HG03108 (cell line): Measurements from ENCODE around the gene GRID1.
"Not testable (repeated sequence)": the region's sequence is repeated elsewhere in the genome, so short reads cannot be mapped to it uniquely, and the experiment has no call there.

Experiments
- ATAC-seq: cut with Tn5 transposase; IDR thresholded peaks from one replicate; pipeline ENCODE4 v1.9.1; 2021; ENCODE audit warnings: moderate library complexity; ENCODE audit not compliant: unreplicated experiment

GRID1 gene

DNA sequence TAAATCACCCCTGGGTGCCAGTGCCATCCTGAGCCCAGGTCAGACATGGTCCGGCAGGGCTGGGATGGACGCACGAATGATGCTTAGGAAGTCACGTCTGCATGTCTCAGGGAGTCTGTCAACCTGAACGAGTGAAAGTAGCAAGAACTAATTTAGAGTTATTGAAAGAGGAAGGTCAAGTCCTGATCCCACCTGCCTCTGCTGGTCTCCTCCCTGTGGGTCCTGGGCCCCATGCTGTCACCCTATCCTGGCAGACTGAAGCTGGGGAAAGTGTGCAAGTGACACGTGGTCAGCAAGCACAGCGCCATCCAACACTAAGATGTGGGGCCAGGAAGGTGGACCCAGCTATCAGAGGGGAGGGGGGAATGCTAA lies 26.1 kb upstream of the GRID1 start:
- peak; percentile 73 for ATAC-seq

- no peak for ATAC-seq
Observed at GRCh38 chr10:86391986-86392722, 25.6 kb upstream of the GRID1 start.

DNA sequence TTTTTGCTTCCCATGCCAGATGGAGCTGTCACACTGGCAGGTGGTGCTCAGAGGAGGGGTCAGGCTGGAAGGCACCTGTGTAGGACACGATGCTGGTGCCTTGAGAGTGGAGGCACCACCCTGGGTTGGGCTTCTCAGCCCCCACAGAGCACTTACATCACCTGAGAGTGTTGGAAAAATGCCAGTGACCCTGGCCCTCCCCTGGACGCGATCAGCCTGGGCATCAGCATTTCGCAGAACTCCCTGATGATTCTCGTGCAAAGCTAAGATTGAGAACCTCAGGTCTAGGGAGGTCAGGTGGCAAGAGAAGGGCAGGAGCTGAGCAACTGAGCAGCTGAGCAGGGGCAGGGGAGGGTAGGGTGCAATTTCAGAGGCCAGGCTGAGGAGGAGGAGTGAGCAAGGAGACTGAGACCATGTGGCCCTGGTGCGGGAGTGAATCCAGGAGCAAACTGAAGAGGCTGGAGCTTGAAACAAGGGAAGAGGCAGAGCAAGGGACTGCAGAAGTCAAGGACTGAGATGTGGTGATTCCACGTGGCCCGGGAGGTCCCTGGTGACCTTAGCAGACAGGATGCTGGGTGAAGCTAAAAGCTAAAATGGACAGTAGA lies 24.7 kb upstream of the GRID1 start:
- no peak for ATAC-seq

DNA sequence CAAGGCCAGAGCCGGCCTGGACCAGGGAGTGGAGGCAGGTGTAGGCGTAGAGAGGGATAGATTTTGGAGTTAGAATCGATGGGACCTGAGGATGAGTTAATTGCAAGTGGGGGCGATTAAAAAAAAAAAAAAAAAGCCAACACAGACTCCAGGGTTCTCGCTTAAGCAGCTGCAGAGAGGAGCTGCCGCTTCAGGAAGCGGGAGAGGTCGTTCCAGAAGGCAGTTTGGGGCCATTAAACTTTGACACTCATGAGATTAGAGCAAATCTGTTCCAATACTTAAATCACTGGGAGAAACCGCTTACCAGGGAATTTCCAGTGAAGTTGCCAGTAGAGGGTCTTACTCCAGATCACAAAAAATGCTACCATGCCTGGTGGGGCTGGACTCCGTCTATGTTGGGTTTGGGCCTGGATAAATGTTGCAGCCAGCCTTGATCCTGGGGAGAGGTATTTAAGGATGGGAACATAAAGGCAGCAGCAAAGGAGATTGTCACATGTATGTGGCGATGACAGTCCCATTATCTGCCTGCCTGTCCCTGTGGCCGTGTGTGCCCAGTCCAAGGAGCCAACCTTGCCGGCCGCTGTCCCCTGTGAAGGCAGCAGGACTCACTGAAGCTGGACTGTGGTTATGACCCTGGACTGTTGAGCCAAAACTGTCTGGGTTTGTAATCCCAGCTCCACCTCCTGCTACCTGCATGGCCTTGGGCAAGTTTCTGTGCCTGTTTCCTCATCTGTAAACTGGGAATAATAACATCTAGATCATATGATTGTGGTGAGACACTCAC lies 23.9 kb upstream of the GRID1 start:
- no peak for ATAC-seq

DNA sequence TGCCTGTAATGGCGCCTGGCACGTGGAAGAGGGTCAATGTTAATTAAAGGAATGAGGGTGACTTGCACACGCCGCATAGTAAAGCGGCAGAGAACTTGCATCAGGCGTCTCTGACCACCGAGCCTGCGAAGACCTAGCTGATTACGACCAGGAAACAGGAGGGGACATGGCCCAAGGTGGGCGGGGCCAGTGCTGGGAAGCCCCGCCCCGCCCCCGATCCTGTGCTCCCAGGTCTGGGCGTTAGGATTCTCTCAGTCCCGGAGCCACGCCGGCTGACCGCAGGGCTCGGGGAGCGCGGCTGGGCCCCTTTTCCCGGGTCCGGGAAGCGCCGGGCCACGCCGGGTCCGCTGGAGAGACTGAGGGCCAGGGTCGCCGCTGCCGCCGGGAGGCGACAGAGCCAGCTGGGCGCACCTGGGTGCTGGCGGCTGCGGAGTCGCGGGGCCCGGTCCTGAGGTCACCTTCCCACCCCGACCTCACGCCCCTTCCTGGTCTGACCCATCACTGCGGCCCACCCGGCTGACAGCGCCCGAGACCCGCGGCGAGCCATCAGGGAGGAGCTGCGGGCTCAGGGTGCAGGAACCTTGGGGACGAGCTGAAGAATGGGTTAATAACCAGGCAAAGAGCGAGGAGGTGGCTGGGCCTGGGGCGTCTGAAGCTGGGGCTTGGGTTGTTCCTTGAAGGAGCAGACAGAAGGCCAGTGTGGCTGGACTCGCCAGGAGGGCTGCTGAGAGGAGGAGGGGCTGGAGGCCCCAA lies 23.0 kb upstream of the GRID1 start:
- ATAC-seq, result peak; percentile 56

DNA sequence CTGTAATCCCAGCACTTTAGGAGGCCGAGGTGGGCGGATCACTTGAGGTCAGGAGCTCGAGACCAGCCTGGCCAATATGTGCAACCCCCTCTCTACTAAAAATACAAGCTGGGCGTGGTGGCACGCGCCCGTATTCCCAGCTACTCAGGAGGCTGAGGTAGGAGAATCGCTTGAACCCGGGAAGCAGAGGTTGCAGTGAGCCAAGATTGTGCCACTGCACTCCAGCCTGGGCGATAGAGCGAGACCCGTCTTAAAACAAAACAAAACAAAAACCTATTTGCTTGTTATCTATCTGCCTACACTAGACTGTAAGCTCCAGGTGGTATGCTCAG lies 22.5 kb upstream of the GRID1 start:
- ATAC-seq, result not testable (repeated sequence)

- no peak for ATAC-seq
Observed at GRCh38 chr10:86388119-86388704, 21.6 kb upstream of the GRID1 start.

GRCh38 chr10:86387178-86387794 lies 20.7 kb upstream of the GRID1 start:
- no peak for ATAC-seq

GRCh38 chr10:86385806-86386205 lies 19.2 kb upstream of the GRID1 start:
- ATAC-seq, result no peak

- no peak for ATAC-seq
Observed at GRCh38 chr10:86377797-86378146, 11.2 kb upstream of the GRID1 start.

DNA sequence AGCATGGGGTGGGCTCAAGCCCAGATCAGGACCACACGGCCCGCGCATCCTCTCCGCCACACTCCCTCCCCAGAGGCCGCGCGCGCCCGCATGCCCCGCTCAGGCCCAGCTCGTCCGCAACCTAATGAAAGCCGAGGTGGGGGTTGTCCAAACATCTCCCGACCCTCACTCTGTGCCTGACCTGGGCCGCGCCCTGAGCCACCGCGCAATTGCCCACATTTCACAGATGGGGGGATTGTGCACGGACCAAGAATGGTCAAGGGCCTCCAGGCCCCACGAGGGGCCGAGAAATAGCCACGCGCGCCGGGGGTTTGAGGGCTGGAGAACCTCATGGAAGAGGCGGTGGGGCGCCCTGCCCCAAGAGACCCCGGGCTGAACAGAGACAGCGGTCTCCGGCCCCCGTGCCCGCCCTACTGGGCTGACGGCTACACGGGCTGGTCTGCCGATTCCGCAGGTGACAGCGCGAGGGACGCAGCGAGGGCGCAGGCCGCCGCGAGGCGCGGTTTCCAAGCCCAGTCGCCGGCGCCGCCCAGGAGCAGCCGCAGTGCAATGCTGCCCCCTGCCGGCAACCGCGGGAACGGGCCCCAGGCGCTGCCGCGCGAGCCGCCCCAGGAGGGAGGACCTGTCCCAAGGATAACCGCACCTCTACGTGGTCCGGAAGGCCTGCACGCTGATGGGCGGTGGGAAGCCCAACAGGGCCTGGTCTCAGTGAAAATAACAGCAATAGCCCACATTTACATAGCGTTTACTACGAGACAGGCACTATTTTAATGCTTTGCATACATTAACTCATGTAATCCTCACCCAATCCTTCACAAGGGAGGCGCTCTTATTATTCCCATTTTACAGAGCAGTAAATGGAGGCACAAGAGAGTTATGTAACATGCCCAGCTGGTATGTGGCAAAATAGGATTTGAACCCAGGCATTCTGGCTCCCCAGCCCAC lies 10.5 kb upstream of the GRID1 start:
- peak; percentile 94 for ATAC-seq

DNA sequence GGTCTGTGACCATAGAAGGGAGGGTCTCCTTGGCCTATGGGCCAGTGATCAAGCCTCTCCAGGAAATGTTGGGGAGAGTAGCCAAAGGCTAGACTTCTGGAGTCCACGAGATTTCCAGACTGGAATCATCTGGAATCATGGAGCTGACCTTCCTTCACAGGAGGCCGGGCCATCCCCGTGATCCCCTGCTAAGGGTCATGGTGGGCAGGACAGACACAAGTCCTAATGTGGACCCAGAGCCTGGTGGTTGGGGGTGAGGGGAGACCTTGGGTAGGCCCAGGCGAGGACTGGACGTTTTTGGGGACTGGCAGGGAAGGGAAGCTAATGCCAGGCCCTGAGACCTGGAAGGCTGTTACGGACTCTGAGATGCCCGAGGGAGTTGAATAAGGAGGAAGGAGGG lies 9.8 kb upstream of the GRID1 start:
- no peak for ATAC-seq

DNA sequence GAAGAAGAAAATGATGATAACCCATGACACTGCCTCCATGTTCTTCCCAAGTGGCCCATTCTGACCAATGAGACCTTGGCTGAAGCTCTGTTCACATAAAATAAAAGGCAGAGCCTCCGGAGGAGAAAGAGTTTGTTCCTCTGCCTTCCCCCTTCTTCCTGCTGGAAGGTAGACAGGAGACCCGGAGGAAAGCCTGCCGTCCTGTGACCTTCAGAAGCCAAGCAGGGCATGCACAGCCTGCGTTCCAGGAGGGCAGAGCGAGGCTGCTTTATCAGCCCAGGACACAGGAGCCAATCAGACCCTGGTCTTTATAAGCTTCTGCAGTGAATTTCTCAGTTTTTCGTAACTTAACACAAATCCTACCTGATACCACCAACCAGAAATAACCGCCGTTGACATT lies 8.6 kb upstream of the GRID1 start:
- ATAC-seq, result no peak

DNA sequence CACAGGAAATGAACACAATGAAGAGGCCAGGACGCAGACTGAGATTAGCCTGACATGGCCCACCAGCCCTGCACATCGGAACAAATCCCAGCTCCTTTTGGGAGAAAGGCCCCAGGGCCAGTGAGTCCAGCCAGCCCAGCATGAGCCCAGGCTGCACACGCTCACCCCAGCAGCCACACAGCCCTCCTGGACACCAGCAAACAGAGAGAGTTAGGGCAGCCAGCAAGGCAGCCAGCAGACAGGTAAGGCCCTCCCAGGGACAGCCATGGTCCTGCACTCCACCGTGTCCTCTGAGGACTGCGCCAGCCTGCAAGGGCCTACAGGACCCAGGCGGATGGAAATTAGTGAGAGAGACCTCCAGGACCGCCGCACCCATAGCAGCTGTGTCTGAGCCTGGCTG lies 8.1 kb upstream of the GRID1 start:
- no peak for ATAC-seq

- ATAC-seq, result no peak
Observed at GRCh38 chr10:86373828-86374227, 7.2 kb upstream of the GRID1 start.

DNA sequence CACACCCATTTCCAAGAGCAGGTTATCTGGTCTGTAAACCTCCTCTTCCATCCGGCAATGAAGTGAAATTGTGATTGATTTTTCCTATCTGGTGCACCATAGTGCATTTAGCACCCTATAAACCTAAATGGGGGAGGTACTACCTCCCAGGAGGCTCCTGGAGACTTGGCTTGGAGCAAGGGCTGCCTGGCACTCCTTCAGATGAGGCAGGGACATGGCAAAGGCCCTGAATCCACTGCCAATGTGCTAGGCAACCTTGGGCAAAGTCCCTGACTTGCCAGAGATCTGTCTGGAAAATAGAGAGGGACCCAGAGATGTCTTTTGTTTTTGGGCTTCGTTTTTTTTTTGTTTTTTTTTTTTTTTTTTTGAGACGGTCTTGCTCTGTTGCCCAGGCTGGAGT lies 6.7 kb upstream of the GRID1 start:
- no peak for ATAC-seq

- no peak for ATAC-seq
Observed at GRCh38 chr10:86372784-86373239, 6.2 kb upstream of the GRID1 start.

DNA sequence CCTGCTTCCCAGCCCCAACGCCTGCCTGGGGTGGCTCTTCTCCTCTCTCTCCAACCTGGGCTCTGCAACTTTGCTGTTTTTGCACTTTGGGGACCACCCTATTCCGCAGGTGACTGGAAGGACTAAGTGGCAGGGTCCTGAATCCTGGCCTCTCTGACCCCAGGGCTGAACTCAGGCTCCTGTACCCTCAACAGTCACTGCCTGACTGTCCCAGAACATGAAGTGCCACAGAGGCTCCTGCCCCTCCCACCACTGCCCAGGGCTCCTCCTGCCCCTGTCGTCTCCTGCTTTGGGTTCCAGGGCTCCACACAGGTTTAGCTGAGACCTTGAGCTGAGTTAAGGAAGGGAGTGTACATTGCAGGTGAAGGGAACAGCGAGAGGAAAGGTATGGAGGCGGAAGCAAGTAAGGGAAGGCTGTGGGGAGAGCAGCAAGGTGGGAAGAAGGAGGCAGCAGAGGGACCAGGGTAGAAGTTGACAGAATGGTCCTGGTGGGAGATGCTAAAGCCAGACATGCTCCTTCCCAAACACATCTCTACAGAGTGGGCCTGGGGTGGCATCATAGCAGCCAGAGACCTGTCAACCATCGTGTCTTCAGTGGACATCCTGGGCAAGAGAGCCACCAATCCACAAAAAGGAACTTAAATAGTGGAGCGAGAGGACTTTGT lies 5.7 kb upstream of the GRID1 start:
- ATAC-seq, result no peak

GRCh38 chr10:86371691-86372090 lies 5.1 kb upstream of the GRID1 start:
- no peak for ATAC-seq
